Measurements from ENCODE around the gene PALLD. TPM values are rescaled to one million over a fixed set of nuclear protein-coding genes. Genes with fewer than 3 reads are reported as not detected.

Gene PALLD
- total RNA-seq, 1 experiment from 2014 or later, result 27.6 TPM

- intact Hi-C loops (cut with micrococcal nuclease; ENCODE audit: unreplicated experiment), result no loop called here
- Mint-ChIP-seq H3K27ac (ENCODE audit: unreplicated experiment) (no peak overlapping the region), H3K27me3 (ENCODE audit: unreplicated experiment) (no peaks in the 10 kb centered on the region), H3K4me3 (ENCODE audit: low read depth, unreplicated experiment) (no peak overlapping the region), H3K9me3 (ENCODE audit: low read depth, unreplicated experiment) (no peaks in the 10 kb centered on the region), H3K4me1 (ENCODE audit: low read depth, unreplicated experiment) (no peaks in the 10 kb centered on the region), H3K36me3 (ENCODE audit: insufficient read depth, unreplicated experiment) (no peaks in the 10 kb centered on the region)
- no peak for TF ChIP-seq CTCF (IDR thresholded peaks at IDR 0.05; ENCODE audit: unreplicated experiment)
- BruUV-seq (replicated peaks), result no TSS peak
- CTCF ChIA-PET, result no interaction called here
- DNase-seq, result no peak
Observed at GRCh38 chr4:168570466-168570865, 73.6 kb downstream of the PALLD start.

GRCh38 chr4:168572002-168572401 is 75.2 kb downstream of the PALLD start:
- no TSS peak for BruUV-seq (replicated peaks)

DNA sequence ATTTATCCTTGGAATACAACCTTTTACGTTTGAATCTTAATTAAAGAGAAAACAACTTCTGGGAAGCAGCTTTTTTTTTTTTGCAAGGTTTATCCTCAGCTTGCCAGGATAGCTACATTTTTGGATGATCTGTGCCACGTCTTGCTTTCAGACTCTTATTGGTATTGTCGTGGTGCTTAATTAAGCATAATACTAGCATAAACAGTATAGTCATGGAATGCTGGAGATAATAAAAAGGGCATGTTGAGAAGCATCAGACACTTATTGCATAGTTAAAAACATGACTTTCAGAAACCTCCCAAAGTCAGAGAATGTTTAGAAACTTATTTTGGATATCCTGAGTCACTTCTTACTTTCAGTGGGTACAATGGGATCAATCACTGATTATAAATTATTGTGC is 77.0 kb downstream of the PALLD start:
- intact Hi-C loops (cut with micrococcal nuclease; ENCODE audit: unreplicated experiment), result no loop called here
- CTCF ChIA-PET, result no interaction called here
- Mint-ChIP-seq H3K27ac (ENCODE audit: unreplicated experiment) (no peak overlapping the region), H3K27me3 (ENCODE audit: unreplicated experiment) (no peaks in the 10 kb centered on the region), H3K4me1 (ENCODE audit: low read depth, unreplicated experiment) (no peaks in the 10 kb centered on the region), H3K4me3 (ENCODE audit: low read depth, unreplicated experiment) (no peak overlapping the region), H3K9me3 (ENCODE audit: low read depth, unreplicated experiment) (no peaks in the 10 kb centered on the region), H3K36me3 (ENCODE audit: insufficient read depth, unreplicated experiment) (no peaks in the 10 kb centered on the region)
- TF ChIP-seq CTCF (IDR thresholded peaks at IDR 0.05; ENCODE audit: unreplicated experiment), result no peak
- BruUV-seq (replicated peaks), result no TSS peak
- no peak for DNase-seq

More at GRCh38 chr4:168572002-168572401, 75.2 kb downstream of the PALLD start:
- TF ChIP-seq CTCF (IDR thresholded peaks at IDR 0.05; ENCODE audit: unreplicated experiment), result no peak
- intact Hi-C loops (cut with micrococcal nuclease; ENCODE audit: unreplicated experiment), result no loop called here
- Mint-ChIP-seq H3K9me3 (ENCODE audit: low read depth, unreplicated experiment) (no peaks in the 10 kb centered on the region), H3K4me1 (ENCODE audit: low read depth, unreplicated experiment) (no peaks in the 10 kb centered on the region), H3K4me3 (ENCODE audit: low read depth, unreplicated experiment) (no peak overlapping the region), H3K27me3 (ENCODE audit: unreplicated experiment) (no peaks in the 10 kb centered on the region), H3K36me3 (ENCODE audit: insufficient read depth, unreplicated experiment) (no peaks in the 10 kb centered on the region), H3K27ac (ENCODE audit: unreplicated experiment) (no peak overlapping the region)
- DNase-seq, result no peak
- CTCF ChIA-PET, result interaction anchor here (0.9 kb wide), 1 partner anchor 438 kb away, joined by 3 read pairs; the partner anchor contains the start of gene CBR4

DNA sequence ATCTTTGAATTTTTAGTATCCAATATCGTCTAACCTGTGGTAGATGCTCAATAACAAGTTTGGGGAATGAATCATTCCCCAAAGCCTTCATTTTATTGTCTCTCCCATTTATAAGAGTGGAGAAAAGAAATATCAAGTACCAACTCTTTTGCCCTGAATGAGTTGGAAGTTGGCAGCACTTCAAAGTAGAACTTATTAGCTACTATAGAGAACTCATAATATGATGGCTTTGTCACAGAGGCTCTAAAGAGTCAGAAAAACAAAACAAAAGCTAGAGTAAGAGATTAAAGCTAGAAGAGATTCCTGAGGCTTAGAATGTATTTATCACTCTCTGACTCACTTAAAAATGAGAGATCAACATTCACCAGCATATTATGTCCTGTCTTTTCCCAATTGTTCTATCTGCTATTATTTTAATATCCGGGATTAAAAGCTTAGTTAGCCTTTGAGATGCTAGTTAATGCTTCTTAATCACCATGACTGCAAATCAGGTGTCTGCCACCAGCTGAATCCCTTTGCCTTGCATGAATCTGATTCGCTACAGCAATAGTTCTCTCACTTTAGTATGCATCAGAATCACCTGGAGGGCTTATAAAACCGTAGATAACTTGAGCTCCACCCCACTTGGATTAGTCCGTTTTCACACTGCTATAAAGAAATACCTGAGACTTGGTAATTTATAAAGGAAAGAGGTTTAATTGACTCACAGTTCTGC is 77.9 kb downstream of the PALLD start:
- no peaks in the 10 kb centered on the region for H3K27me3 Mint-ChIP-seq (ENCODE audit: unreplicated experiment)
- no peak for DNase-seq
- H3K4me3 Mint-ChIP-seq (ENCODE audit: low read depth, unreplicated experiment), result no peak overlapping the region
- H3K9me3 Mint-ChIP-seq (ENCODE audit: low read depth, unreplicated experiment), result no peaks in the 10 kb centered on the region
- no peak for TF ChIP-seq CTCF (IDR thresholded peaks at IDR 0.05; ENCODE audit: unreplicated experiment)
- no peak overlapping the region for H3K27ac Mint-ChIP-seq (ENCODE audit: unreplicated experiment)
- BruUV-seq (replicated peaks), result no TSS peak
- CTCF ChIA-PET, result no interaction called here
- H3K4me1 Mint-ChIP-seq (ENCODE audit: low read depth, unreplicated experiment), result no peaks in the 10 kb centered on the region
- intact Hi-C loops (cut with micrococcal nuclease; ENCODE audit: unreplicated experiment), result no loop called here
- no peaks in the 10 kb centered on the region for H3K36me3 Mint-ChIP-seq (ENCODE audit: insufficient read depth, unreplicated experiment)

All from Calu3 (cell line).